SK-N-SH (cell line): ENCODE data around the gene NKX6-2. TPM values are rescaled to one million over a fixed set of nuclear protein-coding genes. Genes with fewer than 3 reads are reported as not detected.

ENCODE experiments used
- CTCF ChIA-PET: fragments of 300-600, 350-600 bp; formaldehyde crosslinking; extraction: SDS; loops from one replicate; lab custom pipeline; 2021; lab: Yijun Ruan, JAX
- POLR2A ChIA-PET: fragments of 350-600 bp; sonication (Branson Sonifier 250); formaldehyde crosslinking; extraction: SDS; loops from one replicate; lab custom pipeline; 2020; ENCODE audit warnings: antibody characterized with exemption, inconsistent platforms; lab: Yijun Ruan, JAX
- DNase-seq: peaks from one replicate; pipeline ENCODE4 v3.0.0; 2012
- H2AFZ ChIP-seq: fragments of 200-600 bp; sonication (generic); 2 replicates; pipeline ENCODE4 v1.8.1; 2016; ENCODE audit warnings: antibody characterized with exemption, mild to moderate bottlenecking, low read depth
- H3F3A ChIP-seq: fragments of 200-600 bp; sonication (generic); replicated peaks from 2 replicates; pipeline ENCODE3; 2016; ENCODE audit warnings: antibody characterized with exemption, mild to moderate bottlenecking; ENCODE audit not compliant: insufficient read depth
- H3K27ac ChIP-seq, 2 experiments: fragments of 200-500 bp in 1 of 2; fragments of 200-600 bp in 1 of 2; sonication (Bioruptor generic) in 1 of 2; sonication (generic), shearing (Covaris generic) in 1 of 2; 2 replicates each; pipeline versions ENCODE4 v1.5.1 to v1.6.1; 2014 to 2016; ENCODE audit warnings: low read depth in 2 of 2, inconsistent platforms in 1 of 2, low read length in 1 of 2, mild to moderate bottlenecking in 1 of 2, mixed read lengths in 1 of 2
- H3K27me3 ChIP-seq: fragments of 200-600 bp; sonication (generic), shearing (Covaris generic); 2 replicates; pipeline ENCODE4 v1.6.1; 2016; ENCODE audit warnings: mixed run types; ENCODE audit not compliant: insufficient read depth
- H3K36me3 ChIP-seq, 2 experiments: fragments of 200-500 bp in 1 of 2; fragments of 200-600 bp in 1 of 2; sonication (Bioruptor generic) in 1 of 2; sonication (generic) in 1 of 2; replicated peaks in 1 of 2; 2 replicates each; pipeline versions ENCODE3 to v1.5.1; 2014 to 2016; ENCODE audit warnings: low read length in 1 of 2, mild to moderate bottlenecking in 1 of 2; ENCODE audit not compliant: insufficient read depth in 2 of 2, control insufficient read depth in 1 of 2
- H3K4me1 ChIP-seq, 2 experiments: fragments of 200-500 bp in 1 of 2; fragments of 200-600 bp in 1 of 2; sonication (Bioruptor generic) in 1 of 2; sonication (generic), shearing (Covaris generic) in 1 of 2; 2 replicates each; pipeline versions ENCODE4 v1.5.1 to v1.6.1; 2014 to 2016; ENCODE audit warnings: low read depth in 1 of 2, low read length in 1 of 2, mixed run types in 1 of 2; ENCODE audit not compliant: insufficient read depth in 2 of 2, control insufficient read depth in 1 of 2
- H3K4me2 ChIP-seq: fragments of 200-600 bp; sonication (generic), shearing (Covaris generic); 2 replicates; pipeline ENCODE4 v1.6.1; 2017; ENCODE audit warnings: mixed run types
- H3K4me3 ChIP-seq, 2 experiments: fragments of 200-500 bp in 1 of 2; fragments of 200-600 bp in 1 of 2; sonication (Bioruptor generic) in 1 of 2; sonication (generic), shearing (Covaris generic) in 1 of 2; 2 replicates each; pipeline versions ENCODE4 v1.5.1 to v1.8.1; 2014 to 2016; ENCODE audit warnings: low read depth in 2 of 2, inconsistent platforms in 1 of 2, low read length in 1 of 2, mild to moderate bottlenecking in 1 of 2, mixed read lengths in 1 of 2, moderate library complexity in 1 of 2
- H3K79me2 ChIP-seq: fragments of 200-600 bp; sonication (generic); 2 replicates; pipeline ENCODE4 v1.8.1; 2017; ENCODE audit warnings: mild to moderate bottlenecking; ENCODE audit not compliant: insufficient read depth
- H3K9ac ChIP-seq: fragments of 200-600 bp; sonication (generic); 2 replicates; pipeline ENCODE4 v1.6.1; 2017; ENCODE audit warnings: mixed run types
- H3K9me2 ChIP-seq: fragments of 200-600 bp; sonication (generic); 2 replicates; pipeline ENCODE4 v1.6.1; 2017; ENCODE audit warnings: mixed run types
- H3K9me3 ChIP-seq: fragments of 200-600 bp; sonication (generic); 2 replicates; pipeline ENCODE4 v1.6.1; 2017; ENCODE audit warnings: mixed run types, mild to moderate bottlenecking, moderate library complexity
- H4K20me1 ChIP-seq: fragments of 200-600 bp; sonication (generic); 2 replicates; pipeline ENCODE4 v1.6.1; 2017; ENCODE audit warnings: mild to moderate bottlenecking, mixed run types; ENCODE audit not compliant: insufficient read depth
- FOSL2 ChIP-seq: IDR thresholded peaks from 2 replicates; pipeline ENCODE4 v1.4.0; 2012; ENCODE audit warnings: low read depth, mild to moderate bottlenecking, moderate library complexity, borderline replicate concordance
- FOXJ3 ChIP-seq: sonication (generic); formaldehyde crosslinking; IDR thresholded peaks from 2 replicates; pipeline ENCODE4 v1.5.1; 2020; ENCODE audit warnings: mild to moderate bottlenecking, missing genetic modification reagents
- FOXM1 ChIP-seq: IDR thresholded peaks from 2 replicates; pipeline ENCODE4 v1.4.0; 2012; ENCODE audit warnings: low read depth, mild to moderate bottlenecking
- GABPA ChIP-seq: IDR thresholded peaks from 2 replicates; pipeline ENCODE4 v1.4.0; 2012; ENCODE audit warnings: low read depth, mild to moderate bottlenecking
- NFIC ChIP-seq: IDR thresholded peaks from 2 replicates; pipeline ENCODE4 v1.4.0; 2012; ENCODE audit warnings: borderline replicate concordance
- RCOR1 ChIP-seq: fragments of 150-350 bp; IDR thresholded peaks from 2 replicates; pipeline ENCODE4 v1.6.1; 2017; ENCODE audit warnings: antibody characterized with exemption, low read length
- REST ChIP-seq: IDR thresholded peaks from 2 replicates; pipeline ENCODE4 v1.6.1; 2012; ENCODE audit warnings: mild to moderate bottlenecking, low read depth, low read length, moderate library complexity
- SIN3A ChIP-seq: IDR thresholded peaks from 2 replicates; pipeline ENCODE4 v1.6.1; 2012; ENCODE audit warnings: low read depth, mild to moderate bottlenecking, low read length, moderate library complexity, borderline replicate concordance
- TEAD4 ChIP-seq: IDR thresholded peaks from 2 replicates; pipeline ENCODE4 v1.4.0; 2012; ENCODE audit warnings: mild to moderate bottlenecking, borderline replicate concordance; ENCODE audit not compliant: insufficient read depth
- WGBS: methylation state at CpG from one replicate; pipeline ENCODE4 v1.1.6; 2017; ENCODE audit warnings: low lambda C conversion rate; 5-methylcytosine and 5-hydroxymethylcytosine counted together
- polyA plus RNA-seq, 3 experiments: library from polyadenylated mRNA; depleted of rRNA; stranded (reverse); fragments of >200 nt; gene quantifications; 2 replicates each; pipeline ENCODE4 v1.2.3, GENCODE V29; 2012

The NKX6-2 gene
- polyA plus RNA-seq, 1 of the 3 experiments (the other 2 are of a cell fraction) = not detected

- Histone ChIP-seq H3K36me3 (no peaks in the 10 kb centered on the region), H3K4me3 (no peak overlapping the region), H4K20me1 (no peaks in the 10 kb centered on the region), H3K9me3 (no peaks in the 10 kb centered on the region), H3F3A (no peaks in the 10 kb centered on the region), H3K9ac (no peak overlapping the region), H2AFZ (no peak overlapping the region), H3K4me1 (peaks cover 0 to 5% of the 10 kb centered on the region in 2 experiments; a peak in 1 of 4 replicates), H3K4me2 (no peak overlapping the region), H3K27me3 (no peaks in the 10 kb centered on the region), H3K79me2 (no peaks in the 10 kb centered on the region), H3K9me2 (no peaks in the 10 kb centered on the region), H3K27ac (no peak overlapping the region)
- no peak for TF ChIP-seq FOXJ3 (CRISPR knock-in tag)
- no peak for TF ChIP-seq TEAD4
- no peak for TF ChIP-seq GABPA
- DNase-seq = no peak
- 81% methylated on average over 11 of the region's 11 CpGs for WGBS
- ChIA-PET CTCF (no interaction called here), POLR2A (no interaction called here)
Measured at GRCh38 chr10:132804287-132804686, 18.3 kb upstream of the NKX6-2 start.

GRCh38 chr10:132803416-132804210 lies 17.7 kb upstream of the NKX6-2 start:
- Histone ChIP-seq H3K9me3 (no peaks in the 10 kb centered on the region), H3K9me2 (no peaks in the 10 kb centered on the region), H3K4me3 (no peak overlapping the region), H4K20me1 (no peaks in the 10 kb centered on the region), H3K4me1 (peaks cover 0 to 5% of the 10 kb centered on the region in 2 experiments; a peak in 1 of 4 replicates), H3K36me3 (no peaks in the 10 kb centered on the region), H2AFZ (no peak overlapping the region), H3K27ac (no peak overlapping the region), H3K27me3 (no peaks in the 10 kb centered on the region), H3K79me2 (no peaks in the 10 kb centered on the region), H3K9ac (no peak overlapping the region), H3K4me2 (no peak overlapping the region), H3F3A (no peaks in the 10 kb centered on the region)
- ChIA-PET CTCF (interaction anchor here (1.4 to 1.8 kb wide), 2 partner anchors 10 to 148 kb away, joined by 6 to 9 read pairs; no protein-coding TSS in a partner anchor), POLR2A (no interaction called here)
- DNase-seq = no peak
- no peak for TF ChIP-seq SIN3A
- TF ChIP-seq FOSL2 = no peak
- TF ChIP-seq NFIC = no peak
- TF ChIP-seq TEAD4 = no peak
- TF ChIP-seq RCOR1 = no peak
- no peak for TF ChIP-seq REST
- TF ChIP-seq FOXM1 = no peak
- 62% methylated on average over 22 of the region's 34 CpGs for WGBS
